Spleen (tissue), 7 donors: Measurements from ENCODE around the gene DYRK1A.

Experiments used
- POLR2A ChIP-seq, 3 donors: fragments of 450-650 bp; IDR thresholded peaks; one replicate each; pipeline ENCODE4 v1.5.1; 2017; ENCODE audit warnings: antibody characterized with exemption in 3 of 3, mild to moderate bottlenecking in 1 of 3
- TF ChIP-seq, protein P1 (sequence below), 11 experiments: fragments of 200-600 bp in 7 of 11; fragments of 450-650 bp in 4 of 11; sonication (generic) in 4 of 11; IDR thresholded peaks in 8 of 11; conservative IDR thresholded peaks in 3 of 11; 1 replicate in 7 of 11; 2 replicates in 4 of 11; pipeline versions ENCODE4 v1.4.0 to v1.8.0; 2016 to 2021; ENCODE audit warnings: antibody characterized with exemption in 11 of 11, inconsistent platforms in 4 of 11, mild to moderate bottlenecking in 1 of 11
- donor health status: DM: no; HTN: no; CAD: no; lungs with moderate emphysema.
- donor health status: DM: no; HTN: no; CAD: no.
- donor health status: DM: no; HTN: no; CAD: no.

DNA sequence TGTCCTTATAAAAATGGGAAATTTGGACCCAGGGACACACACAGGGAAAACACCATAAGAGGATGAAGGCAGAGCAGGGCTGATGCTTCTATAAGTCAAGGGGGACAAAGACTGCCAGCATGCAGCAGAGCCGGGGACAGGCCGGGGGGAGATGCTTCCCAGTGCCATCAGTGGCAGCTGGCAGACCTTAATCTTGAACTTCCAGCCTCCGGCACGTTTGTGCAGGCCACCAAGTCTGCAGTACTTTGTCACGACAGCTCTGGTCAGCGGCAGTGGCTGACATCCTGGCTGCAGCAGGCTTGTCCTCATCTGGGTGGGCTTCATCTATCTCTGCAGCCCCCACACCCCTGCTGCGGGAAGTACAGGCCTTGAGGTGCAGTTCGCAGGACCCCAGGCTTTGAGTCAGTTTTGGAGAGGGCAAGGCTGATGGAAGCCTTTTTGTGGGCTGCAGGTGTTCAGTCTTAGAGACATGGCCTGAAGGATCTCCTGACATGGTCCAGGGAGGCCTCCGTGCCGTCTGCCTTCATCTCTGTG lies 186.0 kb downstream of the DYRK1A start:
- TF ChIP-seq, protein P1, sequence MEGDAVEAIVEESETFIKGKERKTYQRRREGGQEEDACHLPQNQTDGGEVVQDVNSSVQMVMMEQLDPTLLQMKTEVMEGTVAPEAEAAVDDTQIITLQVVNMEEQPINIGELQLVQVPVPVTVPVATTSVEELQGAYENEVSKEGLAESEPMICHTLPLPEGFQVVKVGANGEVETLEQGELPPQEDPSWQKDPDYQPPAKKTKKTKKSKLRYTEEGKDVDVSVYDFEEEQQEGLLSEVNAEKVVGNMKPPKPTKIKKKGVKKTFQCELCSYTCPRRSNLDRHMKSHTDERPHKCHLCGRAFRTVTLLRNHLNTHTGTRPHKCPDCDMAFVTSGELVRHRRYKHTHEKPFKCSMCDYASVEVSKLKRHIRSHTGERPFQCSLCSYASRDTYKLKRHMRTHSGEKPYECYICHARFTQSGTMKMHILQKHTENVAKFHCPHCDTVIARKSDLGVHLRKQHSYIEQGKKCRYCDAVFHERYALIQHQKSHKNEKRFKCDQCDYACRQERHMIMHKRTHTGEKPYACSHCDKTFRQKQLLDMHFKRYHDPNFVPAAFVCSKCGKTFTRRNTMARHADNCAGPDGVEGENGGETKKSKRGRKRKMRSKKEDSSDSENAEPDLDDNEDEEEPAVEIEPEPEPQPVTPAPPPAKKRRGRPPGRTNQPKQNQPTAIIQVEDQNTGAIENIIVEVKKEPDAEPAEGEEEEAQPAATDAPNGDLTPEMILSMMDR (IDR thresholded peaks at IDR 0.05 in 8 of 11, conservative IDR thresholded peaks at IDR 0.05 in 3 of 11) = no peak
- TF ChIP-seq POLR2A (IDR thresholded peaks at IDR 0.05) = no peak
